Measurements from ENCODE around the gene NANOS3.
A peak's percentile ranks its signal among the peaks of the same experiment; 100 is the strongest.

Gene NANOS3

DNA sequence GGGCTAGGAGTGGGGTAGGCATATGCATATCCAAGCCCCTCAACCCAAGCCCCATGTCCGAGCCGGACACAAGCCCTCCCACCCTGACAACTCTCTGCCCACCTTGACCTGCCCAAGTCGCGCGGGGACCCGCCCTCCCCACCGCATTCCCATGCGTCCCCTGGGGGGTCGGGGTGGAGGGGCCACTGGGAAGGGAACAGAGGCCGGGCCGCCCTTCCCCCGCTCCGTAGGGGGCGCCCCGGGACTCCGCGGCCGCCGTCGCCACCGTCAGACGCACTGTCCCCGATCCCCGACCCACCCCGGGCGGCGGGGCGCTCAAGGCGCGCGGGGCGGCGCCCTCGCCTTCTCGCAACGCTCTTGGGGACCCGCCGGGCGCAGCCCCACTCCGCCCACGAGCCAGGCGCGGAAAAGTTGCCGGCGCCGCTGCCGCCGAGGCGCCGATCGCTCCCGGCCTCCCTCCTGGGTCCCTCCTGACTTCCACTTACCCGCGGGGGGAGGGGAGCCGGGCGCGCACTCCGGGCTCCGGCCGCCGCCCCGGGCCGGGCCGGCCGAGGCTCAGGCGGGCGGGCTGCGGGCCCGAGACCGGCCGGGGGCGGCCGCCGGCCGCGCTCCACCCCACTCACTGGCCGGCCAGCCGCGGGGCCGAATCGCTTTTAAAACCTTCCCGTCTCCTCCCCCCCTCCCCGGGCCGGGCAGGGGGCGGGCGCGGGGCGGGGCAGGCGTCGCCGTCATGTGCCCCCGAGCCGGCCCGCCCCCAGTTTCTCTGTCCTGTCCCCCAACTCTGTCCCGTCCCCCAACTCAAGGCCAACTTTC is 34.4 kb upstream of the NANOS3 start:
- peak; percentile 29 for TF ChIP-seq FOXP2 (optimal IDR thresholded peaks at IDR 0.05; ENCODE audit: borderline replicate concordance, extremely low read depth, extremely low read length, insufficient read depth)
- no peak; the same call in 1 of the 2 replicates for TF ChIP-seq TAF1 (IDR thresholded peaks at IDR 0.05; ENCODE audit: borderline replicate concordance, insufficient read depth, low read length)
- TF ChIP-seq POLR2AphosphoS5 (IDR thresholded peaks at IDR 0.05; ENCODE audit: low read depth, low read length), result peak; percentile 49

DNA sequence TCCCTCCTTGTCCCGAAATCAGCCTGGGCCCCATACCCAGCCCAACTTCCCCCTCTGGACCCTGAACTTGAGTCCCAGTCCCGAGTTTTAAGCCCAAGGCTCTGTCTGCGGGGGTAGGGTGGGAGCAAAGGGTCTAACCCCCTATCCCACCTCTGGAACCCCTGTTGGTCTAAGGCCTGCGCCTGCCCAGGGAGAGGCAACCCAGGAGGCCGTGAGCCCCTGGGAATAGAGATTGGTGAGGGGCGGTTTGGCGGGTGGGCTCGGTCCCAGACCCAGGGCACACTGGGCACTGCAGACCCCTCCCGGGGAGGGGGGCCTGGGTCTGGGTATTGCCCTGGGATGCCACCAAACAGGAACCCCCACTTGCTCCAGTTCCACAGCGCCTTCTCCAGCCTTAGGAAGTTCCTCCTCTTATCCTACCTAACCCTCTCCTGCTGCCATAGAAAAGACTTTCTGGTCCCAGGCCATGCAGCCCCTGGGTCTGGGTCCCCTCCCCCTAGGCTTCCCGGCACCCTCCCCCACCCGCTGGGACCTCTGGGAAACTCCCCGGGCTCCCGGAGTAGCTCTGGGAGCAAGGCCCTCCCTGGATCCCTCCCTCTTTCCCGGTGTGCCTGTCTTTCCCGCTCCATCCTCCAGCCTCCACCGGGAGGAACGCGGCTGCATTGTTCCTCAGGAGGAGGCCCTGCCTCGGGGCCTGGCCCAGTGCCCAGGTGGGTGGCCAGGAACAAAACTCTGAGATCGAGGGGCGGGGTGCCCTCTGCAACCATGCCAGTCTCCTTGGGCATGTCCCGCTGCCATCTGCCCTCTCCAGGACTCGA is 33.6 kb upstream of the NANOS3 start:
- no peak for TF ChIP-seq TAF1 (IDR thresholded peaks at IDR 0.05; ENCODE audit: borderline replicate concordance, insufficient read depth, low read length)
- TF ChIP-seq, protein P1, sequence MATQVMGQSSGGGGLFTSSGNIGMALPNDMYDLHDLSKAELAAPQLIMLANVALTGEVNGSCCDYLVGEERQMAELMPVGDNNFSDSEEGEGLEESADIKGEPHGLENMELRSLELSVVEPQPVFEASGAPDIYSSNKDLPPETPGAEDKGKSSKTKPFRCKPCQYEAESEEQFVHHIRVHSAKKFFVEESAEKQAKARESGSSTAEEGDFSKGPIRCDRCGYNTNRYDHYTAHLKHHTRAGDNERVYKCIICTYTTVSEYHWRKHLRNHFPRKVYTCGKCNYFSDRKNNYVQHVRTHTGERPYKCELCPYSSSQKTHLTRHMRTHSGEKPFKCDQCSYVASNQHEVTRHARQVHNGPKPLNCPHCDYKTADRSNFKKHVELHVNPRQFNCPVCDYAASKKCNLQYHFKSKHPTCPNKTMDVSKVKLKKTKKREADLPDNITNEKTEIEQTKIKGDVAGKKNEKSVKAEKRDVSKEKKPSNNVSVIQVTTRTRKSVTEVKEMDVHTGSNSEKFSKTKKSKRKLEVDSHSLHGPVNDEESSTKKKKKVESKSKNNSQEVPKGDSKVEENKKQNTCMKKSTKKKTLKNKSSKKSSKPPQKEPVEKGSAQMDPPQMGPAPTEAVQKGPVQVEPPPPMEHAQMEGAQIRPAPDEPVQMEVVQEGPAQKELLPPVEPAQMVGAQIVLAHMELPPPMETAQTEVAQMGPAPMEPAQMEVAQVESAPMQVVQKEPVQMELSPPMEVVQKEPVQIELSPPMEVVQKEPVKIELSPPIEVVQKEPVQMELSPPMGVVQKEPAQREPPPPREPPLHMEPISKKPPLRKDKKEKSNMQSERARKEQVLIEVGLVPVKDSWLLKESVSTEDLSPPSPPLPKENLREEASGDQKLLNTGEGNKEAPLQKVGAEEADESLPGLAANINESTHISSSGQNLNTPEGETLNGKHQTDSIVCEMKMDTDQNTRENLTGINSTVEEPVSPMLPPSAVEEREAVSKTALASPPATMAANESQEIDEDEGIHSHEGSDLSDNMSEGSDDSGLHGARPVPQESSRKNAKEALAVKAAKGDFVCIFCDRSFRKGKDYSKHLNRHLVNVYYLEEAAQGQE (IDR thresholded peaks at IDR 0.05; ENCODE audit: insufficient read depth in 1 of 2, low read depth in 2 of 2, low read length in 2 of 2), result no peak

DNA sequence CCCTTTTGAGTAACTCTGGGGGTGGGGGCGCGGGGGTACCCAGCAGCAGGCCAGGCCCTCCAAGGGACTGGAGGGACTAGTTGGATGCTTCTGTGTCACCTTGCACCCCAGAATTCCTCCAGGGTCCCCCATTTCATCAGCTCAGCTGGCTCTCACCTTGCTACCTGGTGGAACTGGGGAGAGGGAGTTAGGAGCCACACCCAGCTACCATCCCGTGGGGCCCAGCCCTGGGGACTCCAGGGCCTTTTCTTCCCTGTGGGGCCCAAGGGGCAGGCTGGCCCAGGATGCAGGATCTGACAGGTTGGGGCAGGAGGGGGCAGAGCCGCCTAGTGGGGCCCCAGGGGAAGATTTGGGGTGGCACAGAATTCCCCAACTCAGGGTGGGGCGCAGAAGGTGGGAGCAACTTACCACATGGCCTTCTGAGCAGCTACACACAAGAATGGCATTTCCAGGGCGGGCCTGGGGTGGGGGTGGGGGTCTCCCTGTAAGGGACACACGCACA is 32.8 kb upstream of the NANOS3 start:
- TF ChIP-seq, protein P1 (IDR thresholded peaks at IDR 0.05; ENCODE audit: insufficient read depth in 1 of 2, low read depth in 2 of 2, low read length in 2 of 2), result no peak
- TF ChIP-seq POLR2AphosphoS5 (IDR thresholded peaks at IDR 0.05; ENCODE audit: low read depth, low read length), result no peak
- no peak for TF ChIP-seq TAF1 (IDR thresholded peaks at IDR 0.05; ENCODE audit: borderline replicate concordance, insufficient read depth, low read length)
- TF ChIP-seq FOXP2 (optimal IDR thresholded peaks at IDR 0.05; ENCODE audit: borderline replicate concordance, extremely low read depth, extremely low read length, insufficient read depth), result no peak
- TF ChIP-seq SIN3A (IDR thresholded peaks at IDR 0.05; ENCODE audit: borderline replicate concordance, insufficient read depth, low read length), result no peak

DNA sequence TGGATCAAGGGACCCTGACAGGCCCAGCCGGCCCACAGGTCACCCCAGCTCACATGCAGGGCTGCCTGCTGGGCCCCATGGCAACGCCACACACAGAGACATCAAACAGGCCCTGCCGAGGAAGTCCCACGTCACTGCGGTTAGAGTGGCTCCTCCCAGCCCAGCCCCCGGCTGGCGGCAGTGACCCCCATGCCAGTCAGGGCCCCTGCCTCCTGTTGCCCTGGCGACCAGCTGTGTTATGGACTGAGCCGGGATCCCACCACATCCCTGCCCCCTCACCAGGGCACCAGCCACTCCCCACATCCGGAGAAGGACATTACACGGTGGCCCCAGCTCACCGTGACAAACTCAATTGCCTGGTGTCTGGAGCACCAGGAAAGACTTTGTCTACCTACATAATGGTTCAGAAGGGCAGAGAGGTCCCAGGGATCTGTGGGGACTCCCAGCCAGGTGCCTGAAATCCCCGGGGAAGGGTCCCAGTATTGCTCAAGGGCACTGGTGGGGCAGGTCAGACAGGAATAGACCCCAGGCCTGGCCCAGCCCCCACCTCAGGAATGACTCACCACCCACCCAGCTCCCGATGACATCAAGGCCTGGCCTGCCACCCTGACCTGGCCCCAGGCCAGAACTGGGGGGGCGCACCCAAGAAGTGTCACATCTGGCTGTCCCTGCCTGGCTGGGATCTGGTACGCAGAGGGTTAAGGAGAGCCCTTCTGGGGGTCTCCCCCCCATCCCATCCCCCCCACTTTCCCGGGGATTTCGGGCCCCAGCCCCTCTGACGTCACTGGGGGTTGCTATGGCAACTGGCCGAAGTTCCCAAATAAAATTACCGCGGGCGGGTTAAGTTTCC is 30.2 kb upstream of the NANOS3 start:
- TF ChIP-seq POLR2AphosphoS5 (IDR thresholded peaks at IDR 0.05; ENCODE audit: low read depth, low read length) (no peak), SIN3A (IDR thresholded peaks at IDR 0.05; ENCODE audit: borderline replicate concordance, insufficient read depth, low read length) (peak; percentile 55; the same call in 1 of the 2 replicates), TAF1 (IDR thresholded peaks at IDR 0.05; ENCODE audit: borderline replicate concordance, insufficient read depth, low read length) (no peak), FOXP2 (optimal IDR thresholded peaks at IDR 0.05; ENCODE audit: borderline replicate concordance, extremely low read depth, extremely low read length, insufficient read depth) (peak; percentile 93)
- TF ChIP-seq, protein P1 (IDR thresholded peaks at IDR 0.05; ENCODE audit: insufficient read depth in 1 of 2, low read depth in 2 of 2, low read length in 2 of 2), result peak in 1 of 2 experiments; percentile 10; a peak in 1 of 4 replicates
